SH-SY5Y (cell line): ENCODE measurements around the gene CHCHD3.

Experiments used
- GATA2 ChIP-seq: IDR thresholded peaks from 2 replicates; pipeline ENCODE4 v1.6.1; 2011; ENCODE audit warnings: mild to moderate bottlenecking, low read depth, low read length
- GATA3 ChIP-seq: IDR thresholded peaks from 2 replicates; pipeline ENCODE4 v1.6.1; 2011; ENCODE audit warnings: low read depth, mild to moderate bottlenecking, low read length, moderate library complexity

Gene CHCHD3

GRCh38 chr7:132872034-132872433 is 209.9 kb downstream of the CHCHD3 start:
- TF ChIP-seq GATA2 (no peak), GATA3 (no peak)

DNA sequence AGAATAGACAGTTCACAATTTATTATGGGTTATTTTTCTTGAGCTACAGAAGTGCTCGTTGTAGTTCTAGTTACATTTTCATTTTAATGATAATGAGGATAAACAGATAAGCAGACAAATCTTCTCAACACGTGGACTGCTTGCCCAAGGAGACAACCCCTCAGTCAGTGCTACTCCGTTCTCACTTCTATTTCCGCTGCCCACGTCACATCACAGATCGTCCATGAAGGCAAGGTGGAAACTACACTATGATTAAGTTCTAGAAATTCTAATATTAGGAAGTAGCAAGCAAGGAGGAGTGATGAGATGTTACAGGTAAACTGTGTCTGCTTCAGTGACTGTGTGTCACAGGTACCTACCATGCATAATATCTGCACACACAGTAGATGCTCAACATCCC is 210.5 kb downstream of the CHCHD3 start:
- TF ChIP-seq GATA3 = no peak
- no peak for TF ChIP-seq GATA2

DNA sequence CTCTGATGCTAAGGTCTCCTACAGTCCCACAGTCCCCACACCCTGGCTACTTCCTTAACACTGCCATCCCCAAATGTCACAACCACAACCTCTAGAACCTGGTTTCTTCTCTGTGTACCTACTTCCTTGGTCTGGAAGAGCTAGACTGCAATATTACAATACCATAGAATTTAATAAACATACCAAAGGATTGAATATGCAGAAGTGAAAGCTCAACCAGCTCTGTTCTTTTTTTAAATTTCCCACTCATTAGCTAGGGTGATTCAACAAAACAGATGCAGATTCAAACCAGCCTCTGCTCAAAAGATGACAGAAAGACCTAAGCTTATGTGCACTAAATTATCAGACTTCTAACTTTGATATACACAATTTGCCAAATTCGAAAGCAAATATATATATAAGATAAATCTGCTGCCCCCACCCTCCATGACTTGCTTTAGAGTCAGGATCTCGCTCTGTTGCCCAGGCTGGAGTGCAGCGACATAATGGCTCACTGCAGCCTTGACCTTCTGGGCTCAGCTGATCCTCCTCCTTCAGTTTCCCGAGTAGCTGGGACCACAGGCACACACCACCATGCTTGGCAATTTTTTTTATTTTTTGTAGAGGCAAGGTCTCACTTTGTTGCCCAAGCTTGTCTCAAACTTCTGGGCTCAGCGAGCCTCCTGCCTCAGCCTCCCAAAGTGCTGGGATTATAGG is 212.6 kb downstream of the CHCHD3 start:
- TF ChIP-seq GATA2 (no peak), GATA3 (no peak)

- TF ChIP-seq GATA3 (no peak), GATA2 (no peak)
Measured at GRCh38 chr7:132866551-132866950, 215.3 kb downstream of the CHCHD3 start.

DNA sequence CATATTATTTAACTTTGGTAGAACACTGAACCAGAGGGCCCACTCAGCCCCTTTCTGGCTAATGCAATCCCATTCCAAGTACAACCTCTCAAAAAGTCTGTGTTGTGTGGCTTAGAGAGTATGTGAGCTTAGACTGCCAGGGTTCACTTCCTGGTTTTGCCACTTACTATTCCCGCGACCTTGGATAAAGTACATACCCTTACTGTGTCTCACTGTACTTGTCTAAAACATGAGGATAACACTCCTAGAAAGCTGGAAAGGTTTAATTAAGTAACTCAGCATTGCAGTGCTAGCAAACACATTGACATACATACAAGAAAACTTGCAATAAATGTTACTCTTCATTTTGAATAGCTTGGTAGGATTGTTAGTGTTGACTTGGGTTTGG is 215.8 kb downstream of the CHCHD3 start:
- no peak for TF ChIP-seq GATA3
- no peak for TF ChIP-seq GATA2

DNA sequence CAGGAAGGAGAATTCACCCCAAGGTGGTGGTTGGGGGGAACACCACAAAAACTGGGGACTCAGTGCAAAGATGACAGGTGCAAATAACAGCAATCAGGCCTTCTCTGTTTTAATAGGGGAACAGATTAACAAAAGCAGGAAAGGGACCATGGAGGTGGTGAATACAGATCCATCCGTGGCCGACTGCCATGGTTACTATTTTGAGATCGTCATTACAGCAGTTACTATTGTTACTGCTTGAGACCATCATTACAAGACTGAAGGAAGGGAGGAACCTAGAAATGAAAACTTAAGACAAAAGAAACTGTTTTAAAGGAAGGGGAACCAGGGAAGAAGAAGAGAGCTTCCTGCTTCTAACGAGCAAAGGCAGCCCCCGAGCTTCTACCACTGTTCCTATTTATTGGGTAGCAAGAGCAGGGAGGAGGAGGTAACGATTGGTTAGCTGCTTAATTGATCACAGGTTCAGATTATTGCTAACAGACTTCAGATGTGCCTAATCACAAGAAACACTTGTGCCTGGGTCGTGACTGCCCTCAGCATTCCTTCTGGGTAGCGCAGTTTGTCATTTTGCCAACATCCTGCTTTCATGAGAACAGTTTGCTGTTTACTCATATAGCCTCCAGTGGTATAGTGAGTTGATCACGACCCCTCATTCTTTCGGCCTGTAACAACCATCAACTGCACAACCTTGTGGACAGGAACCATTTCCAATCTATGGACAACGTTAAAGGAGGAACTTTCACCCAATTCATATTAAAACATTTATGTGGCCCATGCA is 216.3 kb downstream of the CHCHD3 start:
- TF ChIP-seq GATA2 (no peak), GATA3 (no peak)

- TF ChIP-seq GATA2 (no peak), GATA3 (no peak)
Measured at GRCh38 chr7:132861940-132862554, 219.8 kb downstream of the CHCHD3 start.

DNA sequence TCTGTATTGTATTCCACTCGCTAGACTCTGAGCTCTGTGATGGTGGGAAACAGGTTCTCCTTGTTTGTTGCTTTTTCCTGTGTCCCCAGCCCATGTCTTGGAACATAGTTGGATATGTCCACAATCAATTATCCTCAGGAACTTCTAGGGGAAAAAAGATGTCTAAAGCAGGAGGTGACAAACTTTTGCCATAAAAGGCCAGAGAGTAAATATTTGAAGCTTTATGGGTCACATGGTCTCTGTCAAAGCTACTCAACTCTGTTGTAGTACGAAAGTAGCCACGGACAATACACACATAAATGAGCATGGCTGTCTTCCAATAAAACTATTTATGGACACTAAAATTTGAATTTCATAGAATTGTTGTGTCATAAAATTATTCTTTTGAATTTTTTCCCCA is 220.5 kb downstream of the CHCHD3 start:
- TF ChIP-seq GATA3 = no peak
- TF ChIP-seq GATA2 = no peak

GRCh38 chr7:132859199-132859598 is 222.7 kb downstream of the CHCHD3 start:
- TF ChIP-seq GATA2 (no peak), GATA3 (no peak)

DNA sequence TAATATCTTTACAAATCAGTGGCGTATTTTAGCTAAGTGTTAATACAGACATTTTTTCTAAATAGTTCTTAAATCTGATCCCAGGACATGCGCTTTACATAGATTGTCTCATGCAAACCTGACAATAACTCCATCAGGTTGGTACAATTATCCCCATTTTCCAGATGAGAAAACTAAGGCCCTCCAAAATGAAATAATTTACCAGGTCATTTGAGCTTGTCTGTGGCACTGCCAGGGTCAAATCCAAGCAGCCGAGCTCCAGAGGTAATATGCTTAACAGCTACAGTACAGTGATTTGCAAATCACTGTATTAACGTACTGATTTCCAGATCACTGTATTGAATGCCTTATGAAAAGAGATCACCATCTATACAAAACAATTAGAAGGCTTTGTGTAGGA is 223.1 kb downstream of the CHCHD3 start:
- no peak for TF ChIP-seq GATA3
- no peak for TF ChIP-seq GATA2

DNA sequence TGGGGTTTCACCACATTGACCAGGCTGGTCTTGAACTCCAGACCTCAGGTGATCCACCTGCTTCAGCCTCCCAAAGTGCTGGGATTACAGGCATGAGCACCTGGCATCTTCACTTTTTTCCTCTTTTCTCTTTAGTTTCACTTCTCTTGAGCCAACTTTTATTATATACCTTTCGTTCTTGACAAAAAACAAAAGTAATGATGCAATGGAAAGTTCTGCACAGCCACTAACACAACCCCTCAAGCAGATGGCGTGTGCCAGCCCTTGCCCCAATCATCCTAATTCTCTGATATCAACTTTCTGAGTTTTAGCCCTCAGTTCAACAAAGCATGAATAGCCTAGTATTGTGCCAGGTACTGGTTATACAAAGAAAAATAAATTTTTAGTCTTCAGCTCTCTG is 223.6 kb downstream of the CHCHD3 start:
- TF ChIP-seq GATA3 (no peak), GATA2 (no peak)

DNA sequence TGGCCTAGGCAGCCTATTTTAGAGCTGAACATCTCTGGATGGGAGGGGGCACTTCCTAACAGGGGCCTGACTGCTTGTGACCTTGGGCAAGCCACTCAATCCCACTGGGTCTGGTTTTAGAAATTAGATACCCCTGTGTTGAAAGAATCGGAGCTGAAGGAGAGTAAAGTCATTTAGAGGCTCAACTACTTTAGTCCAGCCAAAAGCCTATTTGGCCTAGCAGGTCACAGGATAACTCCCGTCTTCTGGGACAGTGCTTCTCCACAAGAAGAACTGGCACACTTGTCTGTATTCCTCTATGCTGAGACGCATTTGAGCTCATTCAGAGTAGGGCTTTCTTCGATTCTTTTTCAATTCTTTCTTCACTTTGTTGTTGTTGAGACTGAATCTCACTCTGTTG is 224.2 kb downstream of the CHCHD3 start:
- TF ChIP-seq GATA2 (no peak), GATA3 (no peak)

DNA sequence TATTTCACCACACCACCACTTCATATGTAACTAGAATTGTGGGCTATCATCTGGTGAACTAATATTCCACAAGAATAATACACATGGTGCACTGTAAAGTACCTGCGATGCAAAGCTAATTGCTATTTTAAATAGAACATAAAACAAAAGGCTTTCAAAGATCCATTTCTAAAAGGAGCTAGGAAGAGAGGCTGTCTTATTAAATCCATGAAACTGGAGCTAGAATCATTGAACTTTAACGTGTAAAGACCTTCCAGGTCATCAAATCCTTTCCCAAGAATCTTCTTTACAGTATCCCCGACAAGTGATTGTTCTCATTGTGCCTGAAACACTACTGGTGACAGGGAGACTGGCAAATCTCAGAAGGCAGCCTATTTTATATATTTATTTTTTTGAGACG is 224.9 kb downstream of the CHCHD3 start:
- TF ChIP-seq GATA2 (no peak), GATA3 (no peak)

DNA sequence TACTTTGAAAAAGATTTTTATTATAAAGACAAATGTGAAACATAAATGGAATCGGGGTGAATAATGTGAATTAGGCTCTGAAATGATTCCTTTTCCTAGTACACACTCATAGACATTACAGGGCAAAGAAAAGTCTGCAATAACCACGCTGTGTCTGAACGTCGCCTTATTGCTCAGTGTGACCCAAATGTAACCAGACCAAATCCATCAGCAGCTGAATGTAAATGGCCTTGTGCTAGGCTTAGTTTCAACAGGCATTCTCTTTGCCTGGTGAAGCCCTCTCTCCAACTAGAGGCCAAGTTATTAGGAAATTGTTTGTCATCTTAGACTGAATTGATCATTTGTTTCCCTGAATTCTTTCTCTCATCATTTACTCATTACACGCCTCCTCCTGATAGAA is 225.5 kb downstream of the CHCHD3 start:
- TF ChIP-seq GATA3 (no peak), GATA2 (no peak)

GRCh38 chr7:132855901-132856300 is 226.0 kb downstream of the CHCHD3 start:
- TF ChIP-seq GATA2 (no peak), GATA3 (no peak)
